Activated CD4-positive, alpha-beta memory T cell treated with anti-CD3 and anti-CD28 coated beads for 36 hours (primary cell): ENCODE results near the gene MCM8. TPM values are rescaled to one million over a fixed set of nuclear protein-coding genes. Genes with fewer than 3 reads are reported as not detected.
A peak's percentile ranks its signal among the peaks of the same experiment; 100 is the strongest.

Experiments used
- CTCF ChIA-PET: fragments of 350-600 bp; sonication (Branson Sonifier 250); formaldehyde crosslinking; loops from one replicate; lab custom pipeline; 2021; ENCODE audit warnings: antibody characterized with exemption, inconsistent platforms; lab: Charles Lee
- POLR2A ChIA-PET: fragments of 350-600 bp; sonication (Branson Sonifier 250); formaldehyde crosslinking; loops from one replicate; lab custom pipeline; 2021; ENCODE audit warnings: antibody characterized with exemption; lab: Charles Lee
- DNase-seq: peaks from one replicate; pipeline ENCODE4 v3.0.0-alpha.2; 2020
- H3K27ac Mint-ChIP-seq: one replicate; pipeline ENCODE4 v1.8.0; 2021; ENCODE audit warnings: mixed read lengths
- H3K27me3 Mint-ChIP-seq: one replicate; pipeline ENCODE4 v1.8.0; 2021; ENCODE audit warnings: mixed read lengths
- H3K36me3 Mint-ChIP-seq: one replicate; pipeline ENCODE4 v1.8.0; 2021; ENCODE audit warnings: mixed read lengths
- H3K4me1 Mint-ChIP-seq: one replicate; pipeline ENCODE4 v1.8.0; 2021; ENCODE audit warnings: low read depth, mixed read lengths
- H3K4me3 Mint-ChIP-seq: one replicate; pipeline ENCODE4 v1.8.0; 2021; ENCODE audit warnings: mild to moderate bottlenecking, mixed read lengths
- H3K9me3 Mint-ChIP-seq: one replicate; pipeline ENCODE4 v1.8.0; 2021; ENCODE audit warnings: mixed read lengths
- intact Hi-C: fragments of 100-400 bp; cut with micrococcal nuclease; formaldehyde crosslinking; loops from one replicate; pipeline ENCODE4 v1.15.1; 2023
- total RNA-seq, 2 experiments: library from RNA; stranded (reverse); gene quantifications; one replicate each; pipeline ENCODE4 v1.2.3, GENCODE V29; 2021

MCM8 gene
- total RNA-seq, 2 experiments from 2014 or later: 46.8 to 50.7 TPM

- H3K36me3 Mint-ChIP-seq: no peaks in the 10 kb centered on the region
- intact Hi-C loops: no loop called here
- CTCF ChIA-PET: no interaction called here
- H3K4me3 Mint-ChIP-seq: no peak overlapping the region
- no peaks in the 10 kb centered on the region for H3K9me3 Mint-ChIP-seq
- peaks cover 1% of the 10 kb centered on the region for H3K4me1 Mint-ChIP-seq
- no peak overlapping the region for H3K27ac Mint-ChIP-seq
- POLR2A ChIA-PET: no interaction called here
- DNase-seq: no peak
- peaks cover 2% of the 10 kb centered on the region for H3K27me3 Mint-ChIP-seq
Observed at GRCh38 chr20:5925551-5925950, 24.9 kb upstream of the MCM8 start.

- DNase-seq: no peak
- Mint-ChIP-seq H3K27ac (no peak overlapping the region), H3K9me3 (no peaks in the 10 kb centered on the region), H3K36me3 (no peaks in the 10 kb centered on the region), H3K27me3 (peaks cover 2% of the 10 kb centered on the region), H3K4me1 (no peaks in the 10 kb centered on the region), H3K4me3 (no peak overlapping the region)
- intact Hi-C loops: no loop called here
- ChIA-PET POLR2A (no interaction called here), CTCF (no interaction called here)
Observed at GRCh38 chr20:5927749-5928462, 22.5 kb upstream of the MCM8 start.

- intact Hi-C loops: no loop called here
- ChIA-PET CTCF (no interaction called here), POLR2A (no interaction called here)
- H3K9me3 Mint-ChIP-seq: no peaks in the 10 kb centered on the region
- H3K4me3 Mint-ChIP-seq: no peak overlapping the region
- no peak overlapping the region for H3K27ac Mint-ChIP-seq
- no peaks in the 10 kb centered on the region for H3K4me1 Mint-ChIP-seq
- no peaks in the 10 kb centered on the region for H3K36me3 Mint-ChIP-seq
- no peak for DNase-seq
- no peaks in the 10 kb centered on the region for H3K27me3 Mint-ChIP-seq
Observed at GRCh38 chr20:5928836-5929715, 21.4 kb upstream of the MCM8 start.

GRCh38 chr20:5931411-5931810 lies 19.0 kb upstream of the MCM8 start:
- no peak overlapping the region for H3K27ac Mint-ChIP-seq
- no peak overlapping the region for H3K4me3 Mint-ChIP-seq
- no peaks in the 10 kb centered on the region for H3K4me1 Mint-ChIP-seq
- no peaks in the 10 kb centered on the region for H3K36me3 Mint-ChIP-seq
- intact Hi-C loops: loop anchor here (5.0 kb wide), 1 partner anchor 124 kb away; no protein-coding TSS in a partner anchor
- ChIA-PET POLR2A (no interaction called here), CTCF (interaction anchor here (3.7 kb wide), 1 partner anchor 402 kb away, joined by 21 read pairs; no protein-coding TSS in a partner anchor)
- no peaks in the 10 kb centered on the region for H3K9me3 Mint-ChIP-seq
- H3K27me3 Mint-ChIP-seq: no peaks in the 10 kb centered on the region
- DNase-seq: no peak

- Mint-ChIP-seq H3K27me3 (no peaks in the 10 kb centered on the region), H3K27ac (no peak overlapping the region), H3K9me3 (no peaks in the 10 kb centered on the region), H3K36me3 (peaks cover 1% of the 10 kb centered on the region), H3K4me1 (no peaks in the 10 kb centered on the region), H3K4me3 (no peak overlapping the region)
- ChIA-PET CTCF (interaction anchor here (3.7 kb wide), 1 partner anchor 403 kb away, joined by 21 read pairs; no protein-coding TSS in a partner anchor), POLR2A (no interaction called here)
- DNase-seq: no peak
- intact Hi-C loops: loop anchor here (1.0 to 5.0 kb wide), 2 partner anchors 125 to 403 kb away; no protein-coding TSS in a partner anchor
Observed at GRCh38 chr20:5932796-5933195, 17.7 kb upstream of the MCM8 start.

- Mint-ChIP-seq H3K27me3 (no peaks in the 10 kb centered on the region), H3K27ac (no peak overlapping the region), H3K36me3 (peaks cover 4% of the 10 kb centered on the region), H3K4me3 (no peak overlapping the region), H3K4me1 (no peaks in the 10 kb centered on the region), H3K9me3 (no peaks in the 10 kb centered on the region)
- CTCF ChIA-PET: interaction anchor here (1.0 to 3.7 kb wide), 4 partner anchors 13 to 405 kb away, joined by 3 to 21 read pairs (median 4); no protein-coding TSS in a partner anchor
- intact Hi-C loops: loop anchor here (1.0 to 5.0 kb wide), 2 partner anchors 127 to 405 kb away; no protein-coding TSS in a partner anchor
- POLR2A ChIA-PET: no interaction called here
- DNase-seq: peak; percentile 26
Observed at GRCh38 chr20:5933802-5934436, 16.5 kb upstream of the MCM8 start.

GRCh38 chr20:5935384-5935783 lies 15.1 kb upstream of the MCM8 start:
- DNase-seq: no peak
- ChIA-PET POLR2A (no interaction called here), CTCF (interaction anchor here (0.7 to 1.6 kb wide), 5 partner anchors 12 to 407 kb away, joined by 3 to 6 read pairs (median 3); no protein-coding TSS in a partner anchor)
- no peaks in the 10 kb centered on the region for H3K9me3 Mint-ChIP-seq
- H3K27ac Mint-ChIP-seq: no peak overlapping the region
- H3K27me3 Mint-ChIP-seq: no peaks in the 10 kb centered on the region
- peaks cover 9% of the 10 kb centered on the region for H3K36me3 Mint-ChIP-seq
- H3K4me3 Mint-ChIP-seq: no peak overlapping the region
- intact Hi-C loops: no loop called here
- no peaks in the 10 kb centered on the region for H3K4me1 Mint-ChIP-seq

GRCh38 chr20:5936238-5936637 lies 14.2 kb upstream of the MCM8 start:
- Mint-ChIP-seq H3K9me3 (no peaks in the 10 kb centered on the region), H3K27ac (no peak overlapping the region), H3K4me1 (no peaks in the 10 kb centered on the region), H3K36me3 (peaks cover 15% of the 10 kb centered on the region), H3K4me3 (no peak overlapping the region), H3K27me3 (no peaks in the 10 kb centered on the region)
- intact Hi-C loops: no loop called here
- ChIA-PET POLR2A (no interaction called here), CTCF (interaction anchor here (1.0 to 1.6 kb wide), 4 partner anchors 149 to 408 kb away, joined by 3 to 6 read pairs (median 4); no protein-coding TSS in a partner anchor)
- no peak for DNase-seq

GRCh38 chr20:5938456-5939029 lies 11.9 kb upstream of the MCM8 start:
- no peak for DNase-seq
- ChIA-PET CTCF (no interaction called here), POLR2A (no interaction called here)
- Mint-ChIP-seq H3K36me3 (peaks cover 37% of the 10 kb centered on the region), H3K4me1 (no peaks in the 10 kb centered on the region), H3K27me3 (no peaks in the 10 kb centered on the region), H3K27ac (no peak overlapping the region), H3K9me3 (no peaks in the 10 kb centered on the region), H3K4me3 (no peak overlapping the region)
- intact Hi-C loops: no loop called here

GRCh38 chr20:5945963-5946362 lies 4.5 kb upstream of the MCM8 start:
- CTCF ChIA-PET: interaction anchor here (0.8 to 1.4 kb wide), 3 partner anchors 27 to 417 kb away, joined by 4 to 6 read pairs (median 4); no protein-coding TSS in a partner anchor

GRCh38 chr20:5947276-5947675 lies 3.2 kb upstream of the MCM8 start:
- H3K27ac Mint-ChIP-seq: peak overlapping the region; percentile 89
- peak; percentile 82 for DNase-seq
- peak overlapping the region; percentile 27 for H3K4me3 Mint-ChIP-seq
- H3K4me1 Mint-ChIP-seq: peaks cover 61% of the 10 kb centered on the region
- no peaks in the 10 kb centered on the region for H3K9me3 Mint-ChIP-seq
- H3K27me3 Mint-ChIP-seq: peaks cover 1% of the 10 kb centered on the region
- ChIA-PET POLR2A (interaction anchor here (0.6 to 1.4 kb wide), 5 partner anchors 27 to 338 kb away, joined by 3 to 7 read pairs (median 4); no protein-coding TSS in a partner anchor), CTCF (interaction anchor here (1.0 to 1.1 kb wide), 4 partner anchors 13 to 417 kb away, joined by 3 to 4 read pairs (median 3); no protein-coding TSS in a partner anchor)
- peaks cover 66% of the 10 kb centered on the region for H3K36me3 Mint-ChIP-seq
- intact Hi-C loops: loop anchor here (2.0 to 5.0 kb wide), 2 partner anchors 28 to 355 kb away; no protein-coding TSS in a partner anchor

More at GRCh38 chr20:5945963-5946362, 4.5 kb upstream of the MCM8 start:
- peak; percentile 30 for DNase-seq
- intact Hi-C loops: loop anchor here (2.0 to 5.0 kb wide), 2 partner anchors 27 to 354 kb away; no protein-coding TSS in a partner anchor
- Mint-ChIP-seq H3K27ac (peak overlapping the region; percentile 89), H3K4me3 (no peak overlapping the region), H3K36me3 (peaks cover 70% of the 10 kb centered on the region), H3K9me3 (no peaks in the 10 kb centered on the region), H3K4me1 (peaks cover 49% of the 10 kb centered on the region), H3K27me3 (peaks cover 1% of the 10 kb centered on the region)
- POLR2A ChIA-PET: no interaction called here
